Neural cell (in vitro differentiated cells): ENCODE measurements around the gene KRTAP4-16. TPM values are rescaled to one million over a fixed set of nuclear protein-coding genes. Genes with fewer than 3 reads are reported as not detected.

Source experiments
- H2AFZ ChIP-seq: fragments of 200-600, 300-800 bp; sonication (generic), shearing (Covaris generic); 2 replicates; pipeline ENCODE4 v1.6.0; 2014; ENCODE audit warnings: low read depth, mild to moderate bottlenecking, antibody characterized with exemption, low read length, moderate library complexity
- H3F3A ChIP-seq: fragments of 200-600 bp; shearing (Covaris generic); 2 replicates; pipeline ENCODE4 v1.6.1; 2016; ENCODE audit warnings: mild to moderate bottlenecking, moderate library complexity, mixed read lengths, antibody characterized with exemption, low read length; ENCODE audit not compliant: insufficient read depth, poor library complexity, severe bottlenecking
- H3K27ac ChIP-seq: fragments of 200-600, 300-800 bp; sonication (generic), shearing (Covaris generic); 2 replicates; pipeline ENCODE4 v1.5.1; 2014; ENCODE audit warnings: mild to moderate bottlenecking, low read length, moderate library complexity
- H3K27me3 ChIP-seq: fragments of 300-800, 200-600 bp; sonication (generic), shearing (Covaris generic); 2 replicates; pipeline ENCODE4 v1.6.0; 2014; ENCODE audit warnings: mild to moderate bottlenecking, low read depth, low read length, moderate library complexity; ENCODE audit not compliant: insufficient read depth
- H3K36me3 ChIP-seq: fragments of 300-800, 200-600 bp; sonication (generic), shearing (Covaris generic); 2 replicates; pipeline ENCODE4 v1.5.1; 2014; ENCODE audit warnings: mild to moderate bottlenecking, antibody characterized with exemption, low read length, moderate library complexity; ENCODE audit not compliant: insufficient read depth
- H3K4me2 ChIP-seq: fragments of 300-800, 200-600 bp; sonication (generic), shearing (Covaris generic); 2 replicates; pipeline ENCODE4 v1.6.0; 2014; ENCODE audit warnings: mild to moderate bottlenecking, low read length
- H3K4me3 ChIP-seq: fragments of 300-800, 200-600 bp; sonication (generic), shearing (Covaris generic); 2 replicates; pipeline ENCODE4 v1.5.1; 2014; ENCODE audit warnings: mild to moderate bottlenecking, low read length, moderate library complexity
- H3K79me2 ChIP-seq: fragments of 200-600 bp; shearing (Covaris generic); replicated peaks from 2 replicates; pipeline ENCODE4 v1.6.0; 2014; ENCODE audit warnings: mild to moderate bottlenecking, low read length, moderate library complexity; ENCODE audit not compliant: insufficient read depth
- H3K9ac ChIP-seq: fragments of 300-800, 200-600 bp; sonication (generic), shearing (Covaris generic); 2 replicates; pipeline ENCODE4 v1.6.1; 2016; ENCODE audit warnings: mild to moderate bottlenecking, low read length, mixed read lengths
- H3K9me2 ChIP-seq: fragments of 200-600 bp; shearing (Covaris generic); 2 replicates; pipeline ENCODE4 v1.6.1; 2016; ENCODE audit warnings: mild to moderate bottlenecking, low read length, mixed read lengths; ENCODE audit not compliant: insufficient read depth
- H3K9me3 ChIP-seq: fragments of 200-600, 300-800 bp; sonication (generic), shearing (Covaris generic); 2 replicates; pipeline ENCODE4 v1.6.1; 2016; ENCODE audit warnings: mild to moderate bottlenecking, mixed run types, low read length, moderate library complexity, mixed read lengths
- H4K20me1 ChIP-seq: fragments of 200-600 bp; shearing (Covaris generic); 2 replicates; pipeline ENCODE4 v1.6.1; 2016; ENCODE audit warnings: mild to moderate bottlenecking, mixed run types; ENCODE audit not compliant: insufficient read depth
- CTCF ChIP-seq: fragments of 450-650 bp; IDR thresholded peaks from 2 replicates; pipeline ENCODE4 v1.5.1; 2014; ENCODE audit warnings: antibody characterized with exemption, mild to moderate bottlenecking, moderate library complexity; ENCODE audit not compliant: poor library complexity, severe bottlenecking
- EP300 ChIP-seq: fragments of 450-650 bp; conservative IDR thresholded peaks from 2 replicates; pipeline ENCODE4 v1.6.1; 2014; ENCODE audit warnings: antibody characterized with exemption, mild to moderate bottlenecking, moderate library complexity; ENCODE audit not compliant: poor library complexity, severe bottlenecking
- EZH2 ChIP-seq: fragments of 200-600, 300-800 bp; shearing (Covaris generic), sonication (generic); IDR thresholded peaks from 2 replicates; pipeline ENCODE4 v1.6.1; 2014; ENCODE audit warnings: antibody characterized with exemption, low read length, borderline replicate concordance, mild to moderate bottlenecking; ENCODE audit not compliant: insufficient read depth, poor library complexity, severe bottlenecking
- MXI1 ChIP-seq: fragments of 450-650 bp; conservative IDR thresholded peaks from 2 replicates; pipeline ENCODE4 v1.6.1; 2014; ENCODE audit warnings: antibody characterized with exemption, mild to moderate bottlenecking; ENCODE audit not compliant: poor library complexity, severe bottlenecking
- POLR2AphosphoS5 ChIP-seq: IDR thresholded peaks from 2 replicates; pipeline ENCODE4 v1.6.1; 2012
- RAD21 ChIP-seq: fragments of 450-650 bp; conservative IDR thresholded peaks from 2 replicates; pipeline ENCODE4 v1.6.1; 2014; ENCODE audit warnings: antibody characterized with exemption, mild to moderate bottlenecking, moderate library complexity
- REST ChIP-seq: IDR thresholded peaks from 2 replicates; pipeline ENCODE4 v1.6.1; 2012; ENCODE audit warnings: borderline replicate concordance
- SMC3 ChIP-seq: fragments of 450-650 bp; conservative IDR thresholded peaks from 2 replicates; pipeline ENCODE4 v1.6.1; 2014; ENCODE audit warnings: antibody characterized with exemption, mild to moderate bottlenecking, moderate library complexity; ENCODE audit not compliant: poor library complexity
- TAF1 ChIP-seq: IDR thresholded peaks from 2 replicates; pipeline ENCODE4 v1.6.1; 2012; ENCODE audit warnings: low read depth
- polyA plus RNA-seq: library from polyadenylated mRNA; depleted of rRNA; stranded (reverse); fragments of >200 nt; gene quantifications from 2 replicates; pipeline ENCODE4 v1.2.3, GENCODE V29; 2014

KRTAP4-16 gene
- polyA plus RNA-seq, 1 donor from 2014 or later = not detected

- no peak overlapping the region for H3K4me2 ChIP-seq
- H3K79me2 ChIP-seq = no peaks in the 10 kb centered on the region
- no peaks in the 10 kb centered on the region for H3K36me3 ChIP-seq
- TF ChIP-seq EZH2 (no peak), SMC3 (no peak), MXI1 (no peak), EP300 (no peak), RAD21 (no peak), CTCF (no peak), REST (no peak), POLR2AphosphoS5 (no peak), TAF1 (no peak)
- no peak overlapping the region for H3K9ac ChIP-seq
- no peaks in the 10 kb centered on the region for H3K9me2 ChIP-seq
- no peaks in the 10 kb centered on the region for H3K27me3 ChIP-seq
- H3K4me3 ChIP-seq = no peak overlapping the region
- H3K9me3 ChIP-seq = no peaks in the 10 kb centered on the region
- no peaks in the 10 kb centered on the region for H4K20me1 ChIP-seq
- no peak overlapping the region for H2AFZ ChIP-seq
- no peak overlapping the region for H3K27ac ChIP-seq
- H3F3A ChIP-seq = no peaks in the 10 kb centered on the region
Measured at GRCh38 chr17:41147531-41148204, 45.7 kb upstream of the KRTAP4-16 start.

GRCh38 chr17:41145261-41145660 lies 43.3 kb upstream of the KRTAP4-16 start:
- H3K9me3 ChIP-seq = peaks cover under 1% of the 10 kb centered on the region
- H3K9me2 ChIP-seq = no peaks in the 10 kb centered on the region
- no peak overlapping the region for H2AFZ ChIP-seq
- no peaks in the 10 kb centered on the region for H3K36me3 ChIP-seq
- H3K4me3 ChIP-seq = no peak overlapping the region
- no peaks in the 10 kb centered on the region for H3K79me2 ChIP-seq
- no peak overlapping the region for H3K9ac ChIP-seq
- TF ChIP-seq EZH2 (no peak), RAD21 (no peak), SMC3 (no peak), EP300 (no peak), POLR2AphosphoS5 (no peak), MXI1 (no peak), TAF1 (no peak), CTCF (no peak), REST (no peak)
- H3F3A ChIP-seq = no peaks in the 10 kb centered on the region
- H3K27me3 ChIP-seq = no peaks in the 10 kb centered on the region
- no peaks in the 10 kb centered on the region for H4K20me1 ChIP-seq
- no peak overlapping the region for H3K4me2 ChIP-seq
- H3K27ac ChIP-seq = no peak overlapping the region
